Calu3 (cell line): ENCODE measurements around the gene TTC28. TPM values are rescaled to one million over a fixed set of nuclear protein-coding genes. Genes with fewer than 3 reads are reported as not detected.

Experiments used
- BruUV-seq: library from RNA; stranded (reverse); fragments of 400-500 nt; replicated peaks from 2 replicates; lab custom pipeline; 2021; lab: Mats Ljungman, UMichigan
- CTCF ChIA-PET: fragments of 300-600 bp; sonication (Branson Sonifier 250); formaldehyde crosslinking; loops from one replicate; lab custom pipeline; 2022; ENCODE audit warnings: antibody characterized with exemption; lab: Charles Lee
- DNase-seq: peaks from one replicate; pipeline ENCODE4 v3.0.0; 2022
- H3K27ac Mint-ChIP-seq: one replicate; pipeline ENCODE4 v1.8.0; 2022; ENCODE audit warnings: mixed read lengths; ENCODE audit not compliant: unreplicated experiment
- H3K27me3 Mint-ChIP-seq: one replicate; pipeline ENCODE4 v1.8.0; 2022; ENCODE audit warnings: mixed read lengths; ENCODE audit not compliant: unreplicated experiment
- H3K36me3 Mint-ChIP-seq: one replicate; pipeline ENCODE4 v1.8.0; 2022; ENCODE audit warnings: mild to moderate bottlenecking, moderate library complexity, mixed read lengths; ENCODE audit not compliant: insufficient read depth, unreplicated experiment
- H3K4me1 Mint-ChIP-seq: one replicate; pipeline ENCODE4 v1.8.0; 2022; ENCODE audit warnings: mild to moderate bottlenecking, low read depth, mixed read lengths; ENCODE audit not compliant: unreplicated experiment
- H3K4me3 Mint-ChIP-seq: one replicate; pipeline ENCODE4 v1.8.0; 2022; ENCODE audit warnings: mild to moderate bottlenecking, low read depth, moderate library complexity, mixed read lengths; ENCODE audit not compliant: unreplicated experiment
- H3K9me3 Mint-ChIP-seq: one replicate; pipeline ENCODE4 v1.8.0; 2022; ENCODE audit warnings: low read depth, mixed read lengths; ENCODE audit not compliant: unreplicated experiment
- CTCF ChIP-seq: fragments of 200-600 bp; IDR thresholded peaks from one replicate; pipeline ENCODE4 v1.8.0; 2022; ENCODE audit warnings: antibody characterized with exemption; ENCODE audit not compliant: unreplicated experiment
- intact Hi-C: fragments of 100-400 bp; cut with micrococcal nuclease; formaldehyde crosslinking; loops from one replicate; pipeline ENCODE4 v1.10.0; 2022; ENCODE audit not compliant: unreplicated experiment
- total RNA-seq: library from RNA; stranded (reverse); gene quantifications from 2 replicates; pipeline ENCODE4 v1.2.3, GENCODE V29; 2022

The TTC28 gene
- total RNA-seq, 1 experiment from 2014 or later: 5.2 TPM

DNA sequence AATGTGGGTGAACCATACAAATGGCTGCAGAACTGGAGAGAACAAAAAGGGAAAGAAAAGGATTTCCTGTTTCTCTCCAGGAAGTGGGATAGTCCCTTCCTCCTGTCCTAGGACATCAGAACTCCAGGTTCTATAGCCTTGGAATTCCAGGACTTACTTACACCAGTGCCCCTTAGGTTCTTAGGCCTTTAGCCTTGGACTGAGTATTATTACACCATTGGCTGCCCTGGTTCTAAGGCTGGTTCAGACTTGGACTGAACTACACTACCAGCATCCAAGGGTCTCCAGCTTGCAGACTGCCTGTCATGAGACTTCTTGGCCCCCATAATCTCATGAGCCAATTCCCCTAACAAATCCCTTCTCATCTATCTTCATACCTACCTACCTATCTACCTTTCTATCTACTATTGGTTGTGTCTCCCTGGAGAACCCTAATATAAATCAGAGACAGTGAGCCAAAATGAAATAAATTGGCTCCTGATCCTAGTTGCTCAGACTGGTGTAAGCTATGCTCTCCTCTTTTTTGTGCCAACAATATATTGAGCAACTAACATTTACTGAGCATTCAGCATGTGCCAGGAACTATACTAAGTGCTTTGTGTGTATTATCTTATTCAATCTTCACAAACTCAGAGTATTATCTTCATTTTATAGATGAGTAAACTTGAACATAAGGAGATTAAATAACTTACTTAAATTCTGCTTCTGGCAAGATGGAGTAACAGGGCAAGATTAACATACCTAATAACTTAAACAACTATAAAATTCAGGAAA lies 303.7 kb downstream of the TTC28 start:
- intact Hi-C loops: no loop called here
- no peaks in the 10 kb centered on the region for H3K9me3 Mint-ChIP-seq
- H3K27ac Mint-ChIP-seq: no peak overlapping the region
- H3K27me3 Mint-ChIP-seq: no peaks in the 10 kb centered on the region
- no peaks in the 10 kb centered on the region for H3K36me3 Mint-ChIP-seq
- H3K4me1 Mint-ChIP-seq: no peaks in the 10 kb centered on the region
- no peak overlapping the region for H3K4me3 Mint-ChIP-seq
- TF ChIP-seq CTCF: no peak
- no peak for DNase-seq
- CTCF ChIA-PET: interaction anchor here (0.8 kb wide), 1 partner anchor 127 kb away, joined by 3 read pairs; no protein-coding TSS in a partner anchor
- BruUV-seq: no TSS peak

GRCh38 chr22:28373831-28374230 lies 305.8 kb downstream of the TTC28 start:
- Mint-ChIP-seq H3K27ac (no peak overlapping the region), H3K4me1 (no peaks in the 10 kb centered on the region)
- BruUV-seq: no TSS peak

DNA sequence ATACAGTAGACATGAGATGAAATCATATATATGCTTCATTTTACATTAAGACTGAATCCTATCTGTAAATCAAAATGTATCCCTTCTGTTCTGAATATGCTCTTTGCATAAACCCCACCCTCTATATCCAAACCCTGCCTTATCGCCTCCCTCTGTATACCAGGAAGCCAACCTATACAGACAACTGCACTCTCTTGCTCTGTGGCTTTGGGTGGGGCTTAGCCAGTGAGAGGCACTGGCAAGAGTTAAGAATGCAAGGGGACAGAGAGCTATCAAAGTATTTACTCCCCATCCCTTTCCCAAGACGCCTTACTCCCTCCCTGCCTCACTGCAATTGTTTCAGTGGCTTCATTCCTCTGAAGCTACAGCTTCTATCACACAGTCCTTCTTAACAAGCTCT lies 309.8 kb downstream of the TTC28 start:
- Mint-ChIP-seq H3K27ac (no peak overlapping the region), H3K27me3 (peaks cover 30% of the 10 kb centered on the region), H3K9me3 (no peaks in the 10 kb centered on the region), H3K4me1 (no peaks in the 10 kb centered on the region), H3K36me3 (no peaks in the 10 kb centered on the region), H3K4me3 (no peak overlapping the region)
- DNase-seq: no peak
- CTCF ChIA-PET: no interaction called here
- TF ChIP-seq CTCF: no peak
- intact Hi-C loops: no loop called here
- no TSS peak for BruUV-seq

More at GRCh38 chr22:28373831-28374230, 305.8 kb downstream of the TTC28 start:
- H3K36me3 Mint-ChIP-seq: no peaks in the 10 kb centered on the region
- H3K27me3 Mint-ChIP-seq: peaks cover 1% of the 10 kb centered on the region
- no peak for DNase-seq
- no peak overlapping the region for H3K4me3 Mint-ChIP-seq
- no peaks in the 10 kb centered on the region for H3K9me3 Mint-ChIP-seq
- no peak for TF ChIP-seq CTCF
- CTCF ChIA-PET: interaction anchor here (1.4 kb wide), 1 partner anchor 22 kb away, joined by 3 read pairs; no protein-coding TSS in a partner anchor
- intact Hi-C loops: no loop called here

- intact Hi-C loops: no loop called here
- Mint-ChIP-seq H3K4me1 (no peaks in the 10 kb centered on the region), H3K27me3 (peaks cover 30% of the 10 kb centered on the region), H3K4me3 (no peak overlapping the region), H3K9me3 (peaks cover 4% of the 10 kb centered on the region), H3K36me3 (no peaks in the 10 kb centered on the region), H3K27ac (no peak overlapping the region)
- DNase-seq: no peak
- CTCF ChIA-PET: interaction anchor here (0.8 kb wide), 1 partner anchor 11 kb away, joined by 3 read pairs; no protein-coding TSS in a partner anchor
- BruUV-seq: no TSS peak
- no peak for TF ChIP-seq CTCF
These were observed 312.8 kb downstream of the TTC28 start for GRCh38 chr22:28366856-28367255.
